K562 (cell line): ENCODE measurements around the gene CFHR5. TPM values are rescaled to one million over a fixed set of nuclear protein-coding genes. Genes with fewer than 3 reads are reported as not detected.

ENCODE experiments used
- ATAC-seq: fragments of 200-7000 bp; cut with Tn5 transposase; 3 replicates; pipeline ENCODE4 v1.9.1; 2020; ENCODE audit warnings: moderate library complexity
- BruUV-seq: library from RNA; stranded (reverse); fragments of 400-500 nt; replicated peaks from 2 replicates; lab custom pipeline; 2021; lab: Mats Ljungman, UMichigan
- CTCF ChIA-PET: fragments of 300-600 bp; formaldehyde crosslinking; extraction: SDS; loops from one replicate; lab custom pipeline; 2021; ENCODE audit warnings: low intra/inter-chr PET ratio; lab: Yijun Ruan, JAX
- POLR2A ChIA-PET: fragments of 300-600, 350-650 bp; sonication (Branson Sonifier 250); formaldehyde crosslinking; extraction: SDS; loops from one replicate; lab custom pipeline; 2021; ENCODE audit warnings: antibody characterized with exemption, inconsistent platforms; lab: Yijun Ruan, JAX
- DNase-seq, 4 experiments: peaks; one replicate each; pipeline versions ENCODE4 v3.0.0 to v3.0.0-alpha.2; 2011 to 2018; ENCODE audit warnings: low spot score in 3 of 4, mixed read lengths in 3 of 4; ENCODE audit errors: extremely low read depth in 1 of 4
- FAIRE-seq: peaks from 2 replicates; lab custom pipeline; 2011; peaks lifted over from hg19 to GRCh38; lab: Jason Lieb, UNC
- H2AFZ ChIP-seq: 2 replicates; pipeline ENCODE4 v1.6.0; 2011; ENCODE audit warnings: low read depth, low read length, control low read depth, inconsistent platforms
- H3K27ac ChIP-seq: fragments of 200-600 bp; 3 replicates; pipeline ENCODE4 v1.8.0; 2011; ENCODE audit warnings: low read depth, mild to moderate bottlenecking, control low read depth, inconsistent platforms, low read length, moderate library complexity, mixed read lengths; ENCODE audit errors: extremely low read depth
- H3K27me3 ChIP-seq, 2 experiments: fragments of 300-600 bp in 1 of 2; 2 replicates in 1 of 2; 3 replicates in 1 of 2; pipeline versions ENCODE4 v1.6.0 to v1.8.0; 2011; ENCODE audit warnings: inconsistent platforms in 2 of 2, low read length in 2 of 2, mild to moderate bottlenecking in 1 of 2, mixed read lengths in 1 of 2, moderate library complexity in 1 of 2; ENCODE audit not compliant: control insufficient read depth in 2 of 2, insufficient read depth in 2 of 2
- H3K36me3 ChIP-seq: fragments of 300-600 bp; 3 replicates; pipeline ENCODE4 v1.8.0; 2011; ENCODE audit warnings: mild to moderate bottlenecking, low read length, inconsistent platforms; ENCODE audit not compliant: control insufficient read depth, insufficient read depth
- H3K4me1 ChIP-seq, 2 experiments: fragments of 200-600 bp in 1 of 2; replicated peaks in 1 of 2; 2 replicates in 1 of 2; 3 replicates in 1 of 2; pipeline versions ENCODE4 v1.5.1 to v1.8.0; 2011; ENCODE audit warnings: inconsistent platforms in 2 of 2, low read length in 2 of 2, mild to moderate bottlenecking in 1 of 2, mixed read lengths in 1 of 2, moderate library complexity in 1 of 2; ENCODE audit not compliant: control insufficient read depth in 2 of 2, insufficient read depth in 2 of 2
- H3K4me2 ChIP-seq: 2 replicates; pipeline ENCODE4 v1.6.1; 2011; ENCODE audit warnings: low read length, control low read depth, inconsistent platforms, mixed read lengths; ENCODE audit not compliant: insufficient read depth
- H3K4me3 ChIP-seq: fragments of 200-600 bp; sonication (generic), shearing (Covaris generic); 2 replicates; pipeline ENCODE4 v1.5.1; 2016; ENCODE audit warnings: control low read depth, inconsistent platforms
- H3K79me2 ChIP-seq: fragments of 200-600 bp; 3 replicates; pipeline ENCODE4 v1.8.0; 2011; ENCODE audit warnings: low read length, inconsistent platforms; ENCODE audit not compliant: control insufficient read depth, insufficient read depth
- H3K9ac ChIP-seq, 2 experiments: 2 replicates each; pipeline versions ENCODE4 v1.6.0 to v1.6.1; 2011; ENCODE audit warnings: low read depth in 2 of 2, low read length in 2 of 2, control low read depth in 1 of 2, inconsistent platforms in 1 of 2, mild to moderate bottlenecking in 1 of 2, mixed read lengths in 1 of 2; ENCODE audit not compliant: insufficient read depth in 1 of 2
- H3K9me1 ChIP-seq: one replicate; pipeline ENCODE4 v1.6.0; 2011; ENCODE audit warnings: inconsistent platforms, mild to moderate bottlenecking, low read length, moderate library complexity; ENCODE audit not compliant: control insufficient read depth, insufficient read depth
- H3K9me3 ChIP-seq: replicated peaks from 2 replicates; pipeline ENCODE4 v1.5.1; 2011; ENCODE audit warnings: low read depth, low read length, inconsistent platforms; ENCODE audit not compliant: control insufficient read depth, insufficient read depth
- H4K20me1 ChIP-seq: replicated peaks from 2 replicates; pipeline ENCODE4 v1.6.1; 2011; ENCODE audit warnings: low read length, inconsistent platforms, mixed read lengths; ENCODE audit not compliant: control insufficient read depth, insufficient read depth
- ARHGAP35 ChIP-seq: fragments of 450-650 bp; IDR thresholded peaks from 2 replicates; pipeline ENCODE4 v1.6.1; 2018; ENCODE audit not compliant: partially characterized antibody
- CHCHD3 ChIP-seq: fragments of 250-450 bp; sonication (Bioruptor Pico); IDR thresholded peaks from 2 replicates; pipeline ENCODE4 v2.1.2; 2022; ENCODE audit warnings: mild to moderate bottlenecking
- DACH1 ChIP-seq: fragments of 450-650 bp; IDR thresholded peaks from 2 replicates; pipeline ENCODE4 v1.6.1; 2018; ENCODE audit not compliant: partially characterized antibody
- E2F1 ChIP-seq: sonication (generic); formaldehyde crosslinking; IDR thresholded peaks from 2 replicates; pipeline ENCODE4 v1.8.1; 2023; ENCODE audit warnings: mild to moderate bottlenecking, missing genetic modification reagents, moderate library complexity
- HBP1 ChIP-seq: fragments of 450-650 bp; formaldehyde crosslinking; IDR thresholded peaks from 2 replicates; pipeline ENCODE4 v1.4.0; 2022; ENCODE audit warnings: missing genetic modification characterization
- MCM3 ChIP-seq: fragments of 450-650 bp; IDR thresholded peaks from 2 replicates; pipeline ENCODE4 v1.6.1; 2016
- MTF1 ChIP-seq: fragments of 250-450 bp; sonication (Bioruptor Pico); IDR thresholded peaks from 2 replicates; pipeline ENCODE4 v1.9.0; 2021; ENCODE audit warnings: moderate library complexity, mild to moderate bottlenecking, inconsistent platforms, borderline replicate concordance
- NFIC ChIP-seq: fragments of 450-650 bp; IDR thresholded peaks from 2 replicates; pipeline ENCODE4 v1.6.1; 2017; ENCODE audit warnings: mild to moderate bottlenecking, inconsistent platforms
- NRF1 ChIP-seq, 2 experiments: fragments of 450-650 bp; IDR thresholded peaks in 1 of 2; conservative IDR thresholded peaks in 1 of 2; 2 replicates each; pipeline ENCODE4 v1.6.1; 2014; ENCODE audit warnings: mild to moderate bottlenecking in 2 of 2
- PTBP1 ChIP-seq: fragments of 200-400 bp; formaldehyde crosslinking; IDR thresholded peaks from 2 replicates; pipeline ENCODE4 v1.6.1; 2017; ENCODE audit warnings: low read depth, low read length
- SFPQ ChIP-seq: fragments of 200-400 bp; formaldehyde crosslinking; IDR thresholded peaks from 2 replicates; pipeline ENCODE4 v1.6.1; 2017; ENCODE audit warnings: mild to moderate bottlenecking, low read depth, low read length, moderate library complexity
- SNAPC5 ChIP-seq: fragments of 250-450 bp; sonication (Bioruptor Pico); IDR thresholded peaks from 2 replicates; pipeline ENCODE4 v1.8.0; 2021; ENCODE audit warnings: moderate library complexity, mild to moderate bottlenecking, inconsistent platforms
- ZBTB2 ChIP-seq: fragments of 450-650 bp; IDR thresholded peaks from 2 replicates; pipeline ENCODE4 v1.6.1; 2016; ENCODE audit warnings: antibody characterized with exemption
- ZFX ChIP-seq: sonication (generic); formaldehyde crosslinking; IDR thresholded peaks from 2 replicates; pipeline ENCODE4 v1.8.0; 2022; ENCODE audit warnings: mild to moderate bottlenecking, missing genetic modification reagents, moderate library complexity
- ZNF347 ChIP-seq: fragments of 450-650 bp; formaldehyde crosslinking; IDR thresholded peaks from 2 replicates; pipeline ENCODE4 v1.4.0; 2020; ENCODE audit warnings: low read depth, mild to moderate bottlenecking, moderate library complexity
- ZNF780A ChIP-seq: fragments of 250-450 bp; sonication (Bioruptor Pico); IDR thresholded peaks from 2 replicates; pipeline ENCODE4 v1.5.0; 2021; ENCODE audit warnings: mild to moderate bottlenecking
- WGBS: fragments of 100-300 bp; shearing (Covaris generic); methylation state at CpG from one replicate; pipeline ENCODE4 v1.1.6; 2016; ENCODE audit warnings: low coverage, mixed read lengths; ENCODE audit not compliant: insufficient coverage; ENCODE audit errors: missing lambda C conversion rate; 5-methylcytosine and 5-hydroxymethylcytosine counted together
- in situ Hi-C: fragments of 300-500 bp; cut with MboI; formaldehyde crosslinking; loops from 4 replicates; pipeline ENCODE4 v1.15.0; 2018; ENCODE audit warnings: inconsistent platforms, mixed read lengths
- intact Hi-C: fragments of 100-400 bp; cut with micrococcal nuclease; formaldehyde crosslinking; loops from 2 replicates; pipeline ENCODE4 v1.14.2; 2022
- polyA plus RNA-seq, 8 experiments: library from polyadenylated mRNA; depleted of rRNA in 4 of 8; stranded (reverse) in 5 of 8; unstranded in 3 of 8; fragments of >200 nt; fragmentation: Nextera tagmentation in 2 of 8; fragmentation: Illumina TruSeq in 1 of 8; extraction: Ambion mirVana in 2 of 8; extraction: Trizol in 1 of 8; gene quantifications; 2 replicates each; pipeline versions ENCODE4 v1.2.1 to v1.2.3, GENCODE V29; 2011 to 2014; ENCODE audit warnings: inconsistent platforms in 1 of 8, missing spikeins in 1 of 8
- total RNA-seq, 7 experiments: library from RNA; depleted of rRNA in 6 of 7; stranded (reverse); fragments of >200 nt in 6 of 7; fragmentation: Illumina TruSeq in 2 of 7; extraction: Trizol in 2 of 7; gene quantifications; 2 replicates each; pipeline versions ENCODE4 v1.2.1 to v1.2.3, GENCODE V29; 2011 to 2021; ENCODE audit warnings: low replicate concordance in 1 of 7

Gene CFHR5
- total and polyA plus RNA-seq, 9 of the 15 experiments (the other 6 are each of a cell fraction or from before 2014, with no cell fraction given): not detected

- ChIA-PET CTCF (no interaction called here), POLR2A (interaction anchor here (0.9 kb wide), 1 partner anchor 21 kb away, joined by 3 read pairs; no protein-coding TSS in a partner anchor)
- ATAC-seq: no peak
- WGBS: 4% methylated on average over 4 of the region's 4 CpGs
- FAIRE-seq: no peak
- no peaks in the 10 kb centered on the region for H3K79me2 ChIP-seq
- H3K9ac ChIP-seq: no peak overlapping the region
- no peak for DNase-seq
- H4K20me1 ChIP-seq: no peaks in the 10 kb centered on the region
- no peaks in the 10 kb centered on the region for H3K4me1 ChIP-seq
- H3K9me3 ChIP-seq: no peaks in the 10 kb centered on the region
- intact Hi-C loops (no loop called here), in situ Hi-C loops (no loop called here)
- no peak overlapping the region for H3K4me2 ChIP-seq
- H3K9me1 ChIP-seq: no peaks in the 10 kb centered on the region
- no peak overlapping the region for H3K4me3 ChIP-seq
- no peak overlapping the region for H2AFZ ChIP-seq
- no peak overlapping the region for H3K27ac ChIP-seq
- H3K27me3 ChIP-seq: no peaks in the 10 kb centered on the region
- no peaks in the 10 kb centered on the region for H3K36me3 ChIP-seq
- no TSS peak for BruUV-seq
- no peak for TF ChIP-seq CHCHD3 (CRISPR knock-in tag)
- TF ChIP-seq ZBTB2: no peak
- TF ChIP-seq E2F1: no peak
- no peak for TF ChIP-seq DACH1
- TF ChIP-seq HBP1 (CRISPR knock-in tag): no peak
- TF ChIP-seq NFIC: no peak
- no peak for TF ChIP-seq ZFX (CRISPR knock-in tag)
- no peak for TF ChIP-seq ZNF780A (CRISPR knock-in tag)
- TF ChIP-seq SNAPC5 (CRISPR knock-in tag): no peak
- TF ChIP-seq PTBP1: no peak
- TF ChIP-seq MCM3: no peak
- TF ChIP-seq MTF1 (CRISPR knock-in tag): no peak
- TF ChIP-seq ZNF347 (CRISPR knock-in tag): no peak
- TF ChIP-seq NRF1 (conservative IDR thresholded peaks at IDR 0.05 in 1 of 2, IDR thresholded peaks at IDR 0.05 in 1 of 2): no peak
- TF ChIP-seq ARHGAP35: no peak
- no peak for TF ChIP-seq SFPQ
Measured at GRCh38 chr1:196976278-196976677, 1.1 kb upstream of the CFHR5 start.
